Endothelial cell of umbilical vein (primary cell): ENCODE results near the gene TMEM26. TPM values are rescaled to one million over a fixed set of nuclear protein-coding genes. Genes with fewer than 3 reads are reported as not detected.

Source experiments
- BruUV-seq: library from RNA; stranded (reverse); fragments of 400-500 nt; replicated peaks from 2 replicates; lab custom pipeline; 2021; lab: Mats Ljungman, UMichigan
- CTCF ChIA-PET: fragments of 300-600, 350-600 bp; sonication (Branson Sonifier 250); formaldehyde crosslinking; loops from one replicate; lab custom pipeline; 2021; ENCODE audit warnings: antibody characterized with exemption, inconsistent platforms; lab: Charles Lee
- POLR2A ChIA-PET: fragments of 300-600, 350-600 bp; sonication (Branson Sonifier 250); formaldehyde crosslinking; loops from one replicate; lab custom pipeline; 2021; ENCODE audit warnings: antibody characterized with exemption, inconsistent platforms; lab: Charles Lee
- DNase-seq: peaks from one replicate; pipeline ENCODE4 v3.0.0-alpha.2; 2011; ENCODE audit warnings: low read depth, low spot score
- FAIRE-seq: peaks from 2 replicates; lab custom pipeline; 2011; peaks lifted over from hg19 to GRCh38; lab: Jason Lieb, UNC
- H2AFZ ChIP-seq: 2 replicates; pipeline ENCODE4 v1.6.0; 2012; ENCODE audit warnings: low read depth, low read length, control low read depth, inconsistent platforms
- H3K27ac ChIP-seq: 2 replicates; pipeline ENCODE4 v1.5.1; 2011; ENCODE audit warnings: low read depth, mild to moderate bottlenecking, control low read depth, low read length, moderate library complexity; ENCODE audit not compliant: insufficient read depth
- H3K27me3 ChIP-seq, 2 experiments: 2 replicates each; pipeline versions ENCODE4 v1.6.0 to v1.6.1; 2011; ENCODE audit warnings: low read length in 2 of 2, mixed read lengths in 1 of 2; ENCODE audit not compliant: control insufficient read depth in 2 of 2, insufficient read depth in 2 of 2
- H3K36me3 ChIP-seq, 2 experiments: 2 replicates in 1 of 2; 3 replicates in 1 of 2; pipeline ENCODE4 v1.5.1; 2011; ENCODE audit warnings: low read length in 2 of 2, mild to moderate bottlenecking in 1 of 2, moderate library complexity in 1 of 2; ENCODE audit not compliant: control insufficient read depth in 2 of 2, insufficient read depth in 2 of 2; ENCODE audit errors: extremely low read depth in 1 of 2
- H3K4me1 ChIP-seq: 3 replicates; pipeline ENCODE4 v1.5.1; 2011; ENCODE audit warnings: mild to moderate bottlenecking, low read length; ENCODE audit not compliant: control insufficient read depth, insufficient read depth; ENCODE audit errors: extremely low read depth
- H3K4me2 ChIP-seq: 2 replicates; pipeline ENCODE4 v1.6.1; 2011; ENCODE audit warnings: low read length, control low read depth, mixed read lengths; ENCODE audit not compliant: insufficient read depth
- H3K4me3 ChIP-seq, 3 experiments: fragments of 200-600 bp in 1 of 3; sonication (generic), shearing (Covaris generic) in 1 of 3; replicated peaks in 1 of 3; 2 replicates each; pipeline ENCODE4 v1.5.1; 2011 to 2016; ENCODE audit warnings: control low read depth in 3 of 3, low read length in 3 of 3, mild to moderate bottlenecking in 2 of 3, inconsistent platforms in 1 of 3, low read depth in 1 of 3, moderate library complexity in 1 of 3; ENCODE audit not compliant: insufficient read depth in 1 of 3
- H3K79me2 ChIP-seq: 2 replicates; pipeline ENCODE4 v1.6.0; 2012; ENCODE audit warnings: low read length, inconsistent platforms; ENCODE audit not compliant: control insufficient read depth, insufficient read depth
- H3K9ac ChIP-seq: replicated peaks from 2 replicates; pipeline ENCODE3; 2011; ENCODE audit warnings: low read length, control low read depth; ENCODE audit not compliant: insufficient read depth; ENCODE audit errors: extremely low read depth
- H3K9me1 ChIP-seq: replicated peaks from 3 replicates; pipeline ENCODE4 v1.6.0; 2011; ENCODE audit warnings: mild to moderate bottlenecking, low read length; ENCODE audit not compliant: control insufficient read depth, insufficient read depth; ENCODE audit errors: extremely low read depth
- H3K9me3 ChIP-seq: replicated peaks from 2 replicates; pipeline ENCODE4 v1.5.1; 2012; ENCODE audit warnings: low read length, inconsistent platforms; ENCODE audit not compliant: control insufficient read depth, insufficient read depth
- H4K20me1 ChIP-seq: replicated peaks from 2 replicates; pipeline ENCODE3; 2011; ENCODE audit warnings: mild to moderate bottlenecking, low read length; ENCODE audit not compliant: control insufficient read depth, insufficient read depth; ENCODE audit errors: extremely low read depth
- CTCF ChIP-seq, 2 donors: IDR thresholded peaks; 1 replicate in 1 of 2; 2 replicates in 1 of 2; pipeline ENCODE4 v1.5.1; 2011; ENCODE audit warnings: low read length in 2 of 2, mild to moderate bottlenecking in 2 of 2, moderate library complexity in 2 of 2, control low read depth in 1 of 2, inconsistent platforms in 1 of 2, low read depth in 1 of 2; ENCODE audit not compliant: insufficient read depth in 1 of 2; ENCODE audit errors: extremely low read depth in 1 of 2
- EZH2 ChIP-seq: IDR thresholded peaks from 2 replicates; pipeline ENCODE4 v1.6.1; 2012; ENCODE audit warnings: borderline replicate concordance, low read depth, mild to moderate bottlenecking, moderate library complexity, low read length, inconsistent platforms; ENCODE audit not compliant: severe bottlenecking
- FOS ChIP-seq: IDR thresholded peaks from 2 replicates; pipeline ENCODE4 v1.6.1; 2011; ENCODE audit warnings: mild to moderate bottlenecking, low read length, moderate library complexity, borderline replicate concordance; ENCODE audit not compliant: insufficient read depth
- GATA2 ChIP-seq: IDR thresholded peaks from 2 replicates; pipeline ENCODE4 v1.7.0; 2011; ENCODE audit warnings: low read depth, mild to moderate bottlenecking, moderate library complexity, mixed read lengths, low read length; ENCODE audit not compliant: insufficient read length, insufficient read depth
- JUN ChIP-seq: IDR thresholded peaks from 2 replicates; pipeline ENCODE4 v1.6.1; 2011; ENCODE audit warnings: borderline replicate concordance, low read depth; ENCODE audit not compliant: insufficient read length, insufficient read depth
- MAX ChIP-seq: IDR thresholded peaks from 2 replicates; pipeline ENCODE4 v1.6.1; 2011; ENCODE audit not compliant: insufficient read depth, insufficient read length
- MYC ChIP-seq: IDR thresholded peaks from one replicate; pipeline ENCODE4 v1.6.1; 2011; ENCODE audit warnings: mild to moderate bottlenecking, low read depth, low read length
- POLR2A ChIP-seq: IDR thresholded peaks from 2 replicates; pipeline ENCODE4 v1.6.1; 2012; ENCODE audit warnings: low read depth, mild to moderate bottlenecking, control low read depth, low read length
- POLR2AphosphoS5 ChIP-seq: IDR thresholded peaks from 2 replicates; pipeline ENCODE4 v1.6.1; 2012; ENCODE audit warnings: low read depth, mild to moderate bottlenecking, control low read depth, low read length, moderate library complexity; ENCODE audit not compliant: insufficient read depth
- dilution Hi-C: fragments of 300-500 bp; cut with MboI; formaldehyde crosslinking; loops from one replicate; pipeline ENCODE4 v1.15.0; 2019; ENCODE audit warnings: low sequenced_read_pairs; ENCODE audit not compliant: extremely low pct_ligation_motif_present
- intact Hi-C: fragments of 100-400 bp; cut with micrococcal nuclease; formaldehyde crosslinking; loops from one replicate; pipeline ENCODE4 v1.10.0; 2022
- polyA plus RNA-seq, 4 experiments: library from polyadenylated mRNA; depleted of rRNA in 3 of 4; stranded (reverse) in 3 of 4; unstranded in 1 of 4; fragments of >200 nt; gene quantifications; 2 replicates each; pipeline versions ENCODE4 v1.2.1 to v1.2.3, GENCODE V29; 2011 to 2012; ENCODE audit warnings: missing spikeins in 1 of 4
- total RNA-seq: library from RNA; stranded (reverse); gene quantifications from 2 replicates; pipeline ENCODE4 v1.2.3, GENCODE V29; 2021

The TMEM26 gene
- total and polyA plus RNA-seq, 2 donors (not counting 3 experiments of a cell fraction or from before 2014, with no cell fraction given) = 0.07 to 0.27 TPM

- H3K27ac ChIP-seq = no peak overlapping the region
- no peak for DNase-seq
- dilution Hi-C loops (no loop called here), intact Hi-C loops (no loop called here)
- CTCF ChIA-PET = no interaction called here
- no peaks in the 10 kb centered on the region for H4K20me1 ChIP-seq
- TF ChIP-seq FOS = no peak
- TF ChIP-seq CTCF (IDR thresholded peaks at IDR 0.05; ENCODE audit: extremely low read depth in 1 of 2, insufficient read depth in 1 of 2, low read depth in 1 of 2, low read length in 2 of 2) = no peak
- TF ChIP-seq MYC = no peak
- TF ChIP-seq GATA2 = no peak
- TF ChIP-seq JUN = no peak
- no peak for TF ChIP-seq MAX
- no peak for TF ChIP-seq POLR2AphosphoS5
- TF ChIP-seq POLR2A = no peak
- TF ChIP-seq EZH2 = no peak
- FAIRE-seq = no peak
- POLR2A ChIA-PET = no interaction called here
- no TSS peak for BruUV-seq
- no peak overlapping the region for H3K4me3 ChIP-seq
- H3K36me3 ChIP-seq = no peaks in the 10 kb centered on the region
- H2AFZ ChIP-seq = no peak overlapping the region
- no peak overlapping the region for H3K9ac ChIP-seq
- H3K9me1 ChIP-seq = no peaks in the 10 kb centered on the region
- H3K4me2 ChIP-seq = no peak overlapping the region
- peaks cover 0 to 7% of the 10 kb centered on the region in 2 experiments for H3K27me3 ChIP-seq
- no peaks in the 10 kb centered on the region for H3K79me2 ChIP-seq
- peaks cover 7% of the 10 kb centered on the region for H3K4me1 ChIP-seq
- no peaks in the 10 kb centered on the region for H3K9me3 ChIP-seq
These were observed 3.1 kb upstream of the TMEM26 start for GRCh38 chr10:61456095-61456789.
